Measurements from ENCODE around the gene A4GNT.

A4GNT gene

DNA sequence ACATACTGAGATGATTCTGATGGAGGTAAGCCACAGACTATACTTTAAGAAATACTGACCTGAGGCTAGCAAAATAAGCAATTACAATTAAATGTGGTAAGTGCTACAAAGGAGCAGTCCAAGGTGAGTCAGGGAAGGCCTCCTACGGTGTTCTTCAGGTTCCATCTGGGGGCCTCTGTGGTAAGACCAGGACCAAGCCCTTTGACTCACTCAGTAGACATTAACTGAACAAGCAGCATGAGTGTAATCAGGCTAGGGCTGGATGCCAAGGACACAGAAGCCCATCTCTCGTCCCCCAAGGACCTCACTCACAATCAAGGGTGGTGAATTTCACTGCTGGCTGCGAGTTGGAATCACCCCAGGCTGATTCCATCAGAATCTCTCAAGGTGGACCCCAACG lies 54.1 kb downstream of the A4GNT start:
- DNase-seq = no peak
